Astrocyte (in vitro differentiated cells and primary cell): ENCODE data around the gene HOXA11. TPM values are rescaled to one million over a fixed set of nuclear protein-coding genes. Genes with fewer than 3 reads are reported as not detected.
A peak's percentile ranks its signal among the peaks of the same experiment; 100 is the strongest.

Source experiments
- DNase-seq: peaks from one replicate; pipeline ENCODE4 v3.0.0-alpha.2; 2010; ENCODE audit warnings: low read depth
- FAIRE-seq: peaks from 2 replicates; lab custom pipeline; 2011; peaks lifted over from hg19 to GRCh38; lab: Jason Lieb, UNC
- H2AFZ ChIP-seq: 2 replicates; pipeline ENCODE4 v1.6.0; 2012; ENCODE audit warnings: low read depth, low read length, inconsistent platforms
- H3K27ac ChIP-seq: 2 replicates; pipeline ENCODE4 v1.5.1; 2011; ENCODE audit warnings: low read depth, low read length, inconsistent platforms
- H3K27me3 ChIP-seq: 2 replicates; pipeline ENCODE4 v1.6.0; 2011; ENCODE audit warnings: low read length, inconsistent platforms; ENCODE audit not compliant: insufficient read depth
- H3K36me3 ChIP-seq: 2 replicates; pipeline ENCODE4 v1.5.1; 2011; ENCODE audit warnings: low read length, inconsistent platforms; ENCODE audit not compliant: insufficient read depth
- H3K4me1 ChIP-seq: 2 replicates; pipeline ENCODE4 v1.5.1; 2011; ENCODE audit warnings: low read length, inconsistent platforms; ENCODE audit not compliant: insufficient read depth
- H3K4me2 ChIP-seq: 2 replicates; pipeline ENCODE4 v1.6.0; 2012; ENCODE audit warnings: low read length, inconsistent platforms
- H3K4me3 ChIP-seq: 2 replicates; pipeline ENCODE4 v1.5.1; 2011; ENCODE audit warnings: low read depth, mild to moderate bottlenecking, low read length, inconsistent platforms; ENCODE audit not compliant: insufficient read depth
- H3K79me2 ChIP-seq: 2 replicates; pipeline ENCODE4 v1.6.0; 2012; ENCODE audit warnings: mild to moderate bottlenecking, low read length, inconsistent platforms; ENCODE audit not compliant: insufficient read depth
- H3K9ac ChIP-seq: 2 replicates; pipeline ENCODE4 v1.6.0; 2012; ENCODE audit warnings: mild to moderate bottlenecking, low read length, inconsistent platforms
- H3K9me3 ChIP-seq: 2 replicates; pipeline ENCODE4 v1.5.1; 2012; ENCODE audit warnings: low read depth, mild to moderate bottlenecking, low read length, inconsistent platforms; ENCODE audit not compliant: insufficient read depth
- H4K20me1 ChIP-seq: 2 replicates; pipeline ENCODE4 v1.6.0; 2012; ENCODE audit warnings: low read length, inconsistent platforms; ENCODE audit not compliant: insufficient read depth
- H3K27ac Mint-ChIP-seq: one replicate; pipeline ENCODE4 v1.8.0; 2021; ENCODE audit warnings: mild to moderate bottlenecking, mixed read lengths; ENCODE audit not compliant: unreplicated experiment
- H3K27me3 Mint-ChIP-seq: one replicate; pipeline ENCODE4 v1.8.0; 2021; ENCODE audit warnings: low read depth, mixed read lengths; ENCODE audit not compliant: unreplicated experiment
- H3K36me3 Mint-ChIP-seq: one replicate; pipeline ENCODE4 v1.8.0; 2021; ENCODE audit warnings: low read depth, mixed read lengths; ENCODE audit not compliant: unreplicated experiment
- H3K4me1 Mint-ChIP-seq: one replicate; pipeline ENCODE4 v1.8.0; 2021; ENCODE audit warnings: low read depth, mixed read lengths; ENCODE audit not compliant: unreplicated experiment
- H3K4me3 Mint-ChIP-seq: one replicate; pipeline ENCODE4 v1.8.0; 2021; ENCODE audit warnings: mild to moderate bottlenecking, moderate library complexity, mixed read lengths; ENCODE audit not compliant: unreplicated experiment
- H3K9me3 Mint-ChIP-seq: one replicate; pipeline ENCODE4 v1.8.0; 2021; ENCODE audit warnings: mild to moderate bottlenecking, mixed read lengths; ENCODE audit not compliant: unreplicated experiment
- EZH2 ChIP-seq: IDR thresholded peaks from 2 replicates; pipeline ENCODE4 v1.6.1; 2012; ENCODE audit warnings: mild to moderate bottlenecking, low read length, inconsistent platforms; ENCODE audit not compliant: insufficient read depth
- total RNA-seq: library from RNA; stranded (reverse); gene quantifications from 2 replicates; pipeline ENCODE4 v1.2.1, GENCODE V29; 2021
- TF ChIP-seq, protein P1 (sequence below): IDR thresholded peaks from 2 replicates; pipeline ENCODE4 v1.5.1; 2011; ENCODE audit warnings: low read depth, mild to moderate bottlenecking, inconsistent platforms, low read length, moderate library complexity; ENCODE audit not compliant: insufficient read depth

HOXA11 gene
- total RNA-seq, 1 donor from 2014 or later = not detected

DNA sequence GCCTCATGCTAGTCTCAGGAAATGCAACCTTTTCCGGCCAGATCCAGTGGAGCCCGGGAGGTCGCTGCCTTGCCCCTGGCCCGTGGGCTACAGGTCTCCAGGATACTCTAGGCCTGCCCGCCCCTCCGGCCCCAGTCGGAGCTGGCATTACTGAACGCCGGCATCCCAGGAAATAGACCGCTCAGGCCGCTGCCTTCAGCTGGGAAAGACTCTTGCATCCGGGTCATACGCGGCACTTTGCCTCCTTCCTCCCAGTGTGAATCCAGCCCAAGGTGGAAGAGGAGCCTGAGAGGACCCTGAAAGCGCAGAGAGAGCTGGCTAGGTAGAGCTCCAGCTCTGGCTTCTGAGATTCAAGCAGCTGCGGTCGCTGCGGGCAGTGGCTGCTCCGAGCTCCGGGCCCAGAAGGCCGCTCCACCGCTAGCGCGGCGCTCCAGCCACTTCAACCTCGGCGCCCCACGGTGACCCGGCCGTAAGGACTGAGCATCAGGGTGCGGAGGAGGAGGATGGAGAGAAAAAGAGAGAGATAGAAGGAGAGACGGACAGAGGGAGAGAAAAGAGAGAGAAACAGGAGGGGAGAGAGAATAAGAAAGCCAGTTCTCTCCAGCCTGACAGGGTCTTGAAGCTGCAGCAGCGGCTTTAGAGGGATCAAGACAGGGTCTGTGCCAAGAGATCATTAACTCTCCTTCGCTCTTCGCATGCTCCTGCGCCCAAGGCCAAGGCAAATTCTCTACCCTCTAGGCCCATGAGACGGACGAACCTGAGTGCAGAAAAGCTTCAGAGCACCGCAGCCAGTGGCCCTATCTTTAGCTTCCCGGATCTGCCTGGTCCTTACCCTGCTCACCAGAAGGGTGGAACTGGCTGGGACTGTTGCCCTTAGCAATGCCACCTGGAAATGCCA, 9.2 kb downstream of the HOXA11 start:
- Mint-ChIP-seq H3K4me1 (no peaks in the 10 kb centered on the region), H3K27me3 (peaks cover 77% of the 10 kb centered on the region), H3K4me3 (no peak overlapping the region), H3K27ac (no peak overlapping the region), H3K9me3 (peaks cover 35% of the 10 kb centered on the region), H3K36me3 (no peaks in the 10 kb centered on the region)
- TF ChIP-seq EZH2 = peak; percentile 71
- TF ChIP-seq, protein P1, sequence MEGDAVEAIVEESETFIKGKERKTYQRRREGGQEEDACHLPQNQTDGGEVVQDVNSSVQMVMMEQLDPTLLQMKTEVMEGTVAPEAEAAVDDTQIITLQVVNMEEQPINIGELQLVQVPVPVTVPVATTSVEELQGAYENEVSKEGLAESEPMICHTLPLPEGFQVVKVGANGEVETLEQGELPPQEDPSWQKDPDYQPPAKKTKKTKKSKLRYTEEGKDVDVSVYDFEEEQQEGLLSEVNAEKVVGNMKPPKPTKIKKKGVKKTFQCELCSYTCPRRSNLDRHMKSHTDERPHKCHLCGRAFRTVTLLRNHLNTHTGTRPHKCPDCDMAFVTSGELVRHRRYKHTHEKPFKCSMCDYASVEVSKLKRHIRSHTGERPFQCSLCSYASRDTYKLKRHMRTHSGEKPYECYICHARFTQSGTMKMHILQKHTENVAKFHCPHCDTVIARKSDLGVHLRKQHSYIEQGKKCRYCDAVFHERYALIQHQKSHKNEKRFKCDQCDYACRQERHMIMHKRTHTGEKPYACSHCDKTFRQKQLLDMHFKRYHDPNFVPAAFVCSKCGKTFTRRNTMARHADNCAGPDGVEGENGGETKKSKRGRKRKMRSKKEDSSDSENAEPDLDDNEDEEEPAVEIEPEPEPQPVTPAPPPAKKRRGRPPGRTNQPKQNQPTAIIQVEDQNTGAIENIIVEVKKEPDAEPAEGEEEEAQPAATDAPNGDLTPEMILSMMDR = no peak
- Histone ChIP-seq H3K4me1 (peaks cover 8% of the 10 kb centered on the region), H3K27me3 (peaks cover 95% of the 10 kb centered on the region), H4K20me1 (peaks cover 6% of the 10 kb centered on the region), H2AFZ (no peak overlapping the region), H3K9ac (no peak overlapping the region), H3K36me3 (no peaks in the 10 kb centered on the region), H3K4me3 (no peak overlapping the region), H3K79me2 (no peaks in the 10 kb centered on the region), H3K4me2 (no peak overlapping the region), H3K9me3 (peaks cover 10% of the 10 kb centered on the region), H3K27ac (no peak overlapping the region)
- FAIRE-seq (no peak), DNase-seq (no peak)

DNA sequence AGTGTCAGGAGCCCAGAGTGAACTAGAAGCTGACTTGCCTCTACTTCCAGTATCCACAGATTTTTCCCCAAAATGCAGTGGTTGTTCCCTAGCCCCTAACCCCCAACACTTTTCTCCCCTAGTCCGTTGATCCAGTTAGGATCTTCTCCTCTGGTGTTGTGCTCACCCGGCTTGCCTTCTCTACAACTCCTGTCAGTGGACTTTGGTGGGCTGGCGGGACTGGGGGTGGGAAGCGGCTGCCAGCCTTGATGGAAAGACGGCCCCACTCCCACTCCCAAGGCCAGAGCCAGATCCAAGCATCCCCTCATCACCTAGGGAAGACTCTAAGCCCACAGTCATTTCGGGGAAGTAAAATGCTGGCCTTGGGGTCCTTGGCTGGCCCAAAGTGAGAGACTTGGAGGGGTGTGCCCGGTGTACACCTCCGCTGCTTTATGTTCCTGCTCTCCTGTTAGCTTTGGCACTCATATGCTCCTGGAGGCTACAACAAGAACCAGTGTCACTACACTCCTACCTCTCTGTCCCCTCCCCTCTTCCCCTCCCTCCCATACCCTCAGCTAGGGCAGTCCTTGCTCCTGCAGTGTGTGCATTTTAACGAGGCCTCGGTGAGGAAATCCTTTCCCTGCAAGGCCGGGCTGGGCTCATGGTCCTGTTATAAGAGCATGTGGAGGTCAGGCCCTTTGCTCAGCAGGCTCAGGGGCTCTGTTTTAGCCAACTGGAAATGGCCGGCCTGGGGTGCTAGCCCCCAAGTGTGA, 10.0 kb downstream of the HOXA11 start:
- no peak overlapping the region for H3K4me3 Mint-ChIP-seq
- H3K9me3 Mint-ChIP-seq = peaks cover 34% of the 10 kb centered on the region
- no peak overlapping the region for H3K4me2 ChIP-seq
- H3K4me1 ChIP-seq = peaks cover 8% of the 10 kb centered on the region
- H3K9ac ChIP-seq = no peak overlapping the region
- FAIRE-seq = no peak
- H3K36me3 Mint-ChIP-seq = no peaks in the 10 kb centered on the region
- peaks cover 10% of the 10 kb centered on the region for H3K9me3 ChIP-seq
- no peaks in the 10 kb centered on the region for H3K79me2 ChIP-seq
- H3K27me3 ChIP-seq = peaks cover 95% of the 10 kb centered on the region
- peaks cover 78% of the 10 kb centered on the region for H3K27me3 Mint-ChIP-seq
- no peaks in the 10 kb centered on the region for H3K36me3 ChIP-seq
- peaks cover 6% of the 10 kb centered on the region for H4K20me1 ChIP-seq
- TF ChIP-seq, protein P1 = no peak
- TF ChIP-seq EZH2 = peak; percentile 38
- no peak for DNase-seq
- peak overlapping the region; percentile 12 for H3K27ac Mint-ChIP-seq
- H3K27ac ChIP-seq = no peak overlapping the region
- no peak overlapping the region for H2AFZ ChIP-seq
- H3K4me3 ChIP-seq = no peak overlapping the region
- no peaks in the 10 kb centered on the region for H3K4me1 Mint-ChIP-seq
